Activated CD4-positive, alpha-beta memory T cell treated with anti-CD3 and anti-CD28 coated beads, Interleukin-2, amount 10 ng/mL, durations not matched to agents 7 days and 5 days (primary cell): ENCODE data around the gene ZDHHC17. TPM values are rescaled to one million over a fixed set of nuclear protein-coding genes. Genes with fewer than 3 reads are reported as not detected.

ENCODE experiments used
- CTCF ChIA-PET: fragments of 350-600 bp; sonication (Branson Sonifier 250); formaldehyde crosslinking; loops from one replicate; lab custom pipeline; 2021; ENCODE audit warnings: antibody characterized with exemption, inconsistent platforms; lab: Charles Lee
- POLR2A ChIA-PET: fragments of 350-600 bp; sonication (Branson Sonifier 250); formaldehyde crosslinking; loops from one replicate; lab custom pipeline; 2021; ENCODE audit warnings: antibody characterized with exemption; lab: Charles Lee
- DNase-seq: peaks from one replicate; pipeline ENCODE4 v3.0.0-alpha.2; 2020
- H3K27ac Mint-ChIP-seq: one replicate; pipeline ENCODE4 v1.8.0; 2021; ENCODE audit warnings: mild to moderate bottlenecking, mixed read lengths
- H3K27me3 Mint-ChIP-seq: one replicate; pipeline ENCODE4 v1.8.0; 2021; ENCODE audit warnings: mixed read lengths
- H3K36me3 Mint-ChIP-seq: one replicate; pipeline ENCODE4 v1.8.0; 2021; ENCODE audit warnings: low read depth, mixed read lengths
- H3K4me1 Mint-ChIP-seq: one replicate; pipeline ENCODE4 v1.8.0; 2021; ENCODE audit warnings: mixed read lengths
- H3K4me3 Mint-ChIP-seq: one replicate; pipeline ENCODE4 v1.8.0; 2021; ENCODE audit warnings: mild to moderate bottlenecking, mixed read lengths
- H3K9me3 Mint-ChIP-seq: one replicate; pipeline ENCODE4 v1.8.0; 2021; ENCODE audit warnings: mixed read lengths
- total RNA-seq, 2 experiments: library from RNA; stranded (reverse); gene quantifications; one replicate each; pipeline ENCODE4 v1.2.3, GENCODE V29; 2021

Gene ZDHHC17
- total RNA-seq, 2 experiments from 2014 or later = 25.5 TPM

- ChIA-PET CTCF (no interaction called here), POLR2A (no interaction called here)
- Mint-ChIP-seq H3K9me3 (peaks cover 7% of the 10 kb centered on the region), H3K27me3 (peaks cover 2% of the 10 kb centered on the region), H3K4me1 (no peaks in the 10 kb centered on the region), H3K36me3 (no peaks in the 10 kb centered on the region), H3K4me3 (no peak overlapping the region), H3K27ac (no peak overlapping the region)
- DNase-seq = no peak
These were observed 23.4 kb upstream of the ZDHHC17 start for GRCh38 chr12:76740501-76740900.

GRCh38 chr12:76745343-76745742 lies 18.6 kb upstream of the ZDHHC17 start:
- Mint-ChIP-seq H3K4me3 (no peak overlapping the region), H3K9me3 (no peaks in the 10 kb centered on the region)

DNA sequence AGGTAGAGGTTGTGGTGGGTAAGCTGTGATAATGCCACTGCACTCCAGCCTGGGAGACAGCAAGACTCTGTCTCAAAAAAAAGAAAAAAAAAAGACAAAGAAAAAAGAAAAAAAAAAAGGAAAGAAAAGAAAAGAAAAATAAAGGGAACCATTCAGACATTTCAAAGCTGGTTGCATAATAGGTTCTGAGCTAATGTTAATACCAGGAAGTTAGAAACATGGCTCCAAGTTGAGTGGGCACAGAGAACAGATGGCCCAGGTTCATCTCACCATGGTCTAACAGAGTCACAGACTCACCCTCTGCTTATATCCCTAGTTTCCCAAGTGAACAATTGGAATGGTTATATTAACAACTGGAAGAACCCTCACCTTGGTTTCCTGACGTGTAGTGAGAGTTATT lies 17.4 kb upstream of the ZDHHC17 start:
- DNase-seq = no peak
- H3K27ac Mint-ChIP-seq = no peak overlapping the region
- ChIA-PET POLR2A (no interaction called here), CTCF (no interaction called here)
- H3K36me3 Mint-ChIP-seq = no peaks in the 10 kb centered on the region
- H3K4me3 Mint-ChIP-seq = no peak overlapping the region
- H3K9me3 Mint-ChIP-seq = no peaks in the 10 kb centered on the region
- peaks cover 6% of the 10 kb centered on the region for H3K27me3 Mint-ChIP-seq
- no peaks in the 10 kb centered on the region for H3K4me1 Mint-ChIP-seq

More at GRCh38 chr12:76745343-76745742, 18.6 kb upstream of the ZDHHC17 start:
- no peaks in the 10 kb centered on the region for H3K4me1 Mint-ChIP-seq
- peaks cover 6% of the 10 kb centered on the region for H3K27me3 Mint-ChIP-seq
- CTCF ChIA-PET = no interaction called here
- DNase-seq = no peak
- POLR2A ChIA-PET = no interaction called here
- H3K36me3 Mint-ChIP-seq = no peaks in the 10 kb centered on the region
- H3K27ac Mint-ChIP-seq = no peak overlapping the region

GRCh38 chr12:76747245-76747644 lies 16.7 kb upstream of the ZDHHC17 start:
- POLR2A ChIA-PET = no interaction called here
- peaks cover 4% of the 10 kb centered on the region for H3K27me3 Mint-ChIP-seq

GRCh38 chr12:76755829-76756379 lies 8.0 kb upstream of the ZDHHC17 start:
- H3K4me1 Mint-ChIP-seq = no peaks in the 10 kb centered on the region
- H3K4me3 Mint-ChIP-seq = no peak overlapping the region
- DNase-seq = no peak
- H3K9me3 Mint-ChIP-seq = no peaks in the 10 kb centered on the region
- H3K36me3 Mint-ChIP-seq = no peaks in the 10 kb centered on the region
- ChIA-PET POLR2A (no interaction called here), CTCF (no interaction called here)
- no peak overlapping the region for H3K27ac Mint-ChIP-seq
- peaks cover 8% of the 10 kb centered on the region for H3K27me3 Mint-ChIP-seq

More at GRCh38 chr12:76747245-76747644, 16.7 kb upstream of the ZDHHC17 start:
- Mint-ChIP-seq H3K9me3 (no peaks in the 10 kb centered on the region), H3K27ac (no peak overlapping the region), H3K4me1 (no peaks in the 10 kb centered on the region), H3K36me3 (no peaks in the 10 kb centered on the region), H3K4me3 (no peak overlapping the region)
- DNase-seq = no peak
- CTCF ChIA-PET = no interaction called here

DNA sequence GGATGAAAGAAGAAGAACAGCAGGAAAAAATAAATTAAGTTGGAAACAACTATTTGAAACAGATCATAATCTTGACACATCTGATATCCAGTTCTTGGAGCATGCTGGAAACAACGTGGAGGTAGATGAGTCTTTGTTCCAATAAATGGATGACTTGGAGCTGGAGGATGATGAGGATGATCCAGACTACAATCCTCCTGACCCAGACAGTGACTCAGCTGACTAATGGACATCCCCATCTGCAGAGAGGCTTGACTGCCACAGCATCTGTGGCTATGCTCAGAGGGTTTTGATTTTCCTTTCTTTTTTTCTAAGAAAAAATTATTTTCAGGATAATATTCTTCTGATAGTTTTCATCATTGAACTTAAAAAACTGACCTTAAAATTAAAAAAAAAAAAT lies 6.2 kb upstream of the ZDHHC17 start:
- Mint-ChIP-seq H3K27me3 (peaks cover 9% of the 10 kb centered on the region), H3K4me1 (peaks cover 1% of the 10 kb centered on the region), H3K9me3 (no peaks in the 10 kb centered on the region), H3K4me3 (no peak overlapping the region), H3K36me3 (no peaks in the 10 kb centered on the region), H3K27ac (no peak overlapping the region)
- no peak for DNase-seq
- ChIA-PET CTCF (no interaction called here), POLR2A (no interaction called here)

GRCh38 chr12:76762601-76762980 lies 1.3 kb upstream of the ZDHHC17 start:
- ChIA-PET CTCF (interaction anchor here (0.6 to 0.7 kb wide), 2 partner anchors 15 to 144 kb away, joined by 3 read pairs; no protein-coding TSS in a partner anchor), POLR2A (interaction anchor here (0.8 to 2.0 kb wide), 3 partner anchors 14 to 204 kb away, joined by 4 read pairs; partner anchors contain the start of gene OSBPL8)
- Mint-ChIP-seq H3K27me3 (peaks cover 6% of the 10 kb centered on the region), H3K9me3 (no peaks in the 10 kb centered on the region), H3K36me3 (peaks cover 9% of the 10 kb centered on the region), H3K4me3 (peak overlapping the region; percentile 92), H3K4me1 (peaks cover 25% of the 10 kb centered on the region), H3K27ac (peak overlapping the region; percentile 69)
- DNase-seq = no peak

DNA sequence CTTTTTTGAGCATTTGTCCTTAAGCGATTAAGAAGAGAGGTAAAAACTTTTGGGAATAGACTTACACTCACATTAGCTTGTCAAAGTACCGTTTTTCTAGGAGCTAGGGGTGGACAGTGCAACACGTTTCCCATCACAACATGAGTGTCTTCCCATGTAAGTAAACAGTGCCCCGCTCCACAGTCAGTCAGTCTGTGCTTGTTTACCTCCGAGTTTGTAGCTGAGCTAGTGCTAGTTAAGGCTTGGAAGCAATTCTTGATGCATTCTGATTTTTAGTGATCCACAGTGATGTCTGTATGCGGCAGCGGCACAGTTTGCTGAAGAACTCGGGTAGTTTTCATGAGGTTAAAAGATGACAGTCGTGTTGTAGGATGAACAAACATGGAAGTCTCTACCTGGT lies 941 bp downstream of the ZDHHC17 start:
- peaks cover 2% of the 10 kb centered on the region for H3K27me3 Mint-ChIP-seq

GRCh38 chr12:76765598-76765997 lies 1.7 kb downstream of the ZDHHC17 start:
- POLR2A ChIA-PET = interaction anchor here (1.0 to 1.8 kb wide), 2 partner anchors 17 to 207 kb away, joined by 3 to 4 read pairs; no protein-coding TSS in a partner anchor

More for the DNA sequence above, 941 bp downstream of the ZDHHC17 start:
- Mint-ChIP-seq H3K9me3 (no peaks in the 10 kb centered on the region), H3K4me3 (peak overlapping the region; percentile 92), H3K4me1 (peaks cover 29% of the 10 kb centered on the region), H3K27ac (peak overlapping the region; percentile 93), H3K36me3 (peaks cover 9% of the 10 kb centered on the region)
- peak; percentile 20 for DNase-seq
- POLR2A ChIA-PET = interaction anchor here (1.0 to 1.8 kb wide), 2 partner anchors 18 to 206 kb away, joined by 3 to 4 read pairs; no protein-coding TSS in a partner anchor
- CTCF ChIA-PET = interaction anchor here (1.1 kb wide), 1 partner anchor 26 kb away, joined by 3 read pairs; no protein-coding TSS in a partner anchor

DNA sequence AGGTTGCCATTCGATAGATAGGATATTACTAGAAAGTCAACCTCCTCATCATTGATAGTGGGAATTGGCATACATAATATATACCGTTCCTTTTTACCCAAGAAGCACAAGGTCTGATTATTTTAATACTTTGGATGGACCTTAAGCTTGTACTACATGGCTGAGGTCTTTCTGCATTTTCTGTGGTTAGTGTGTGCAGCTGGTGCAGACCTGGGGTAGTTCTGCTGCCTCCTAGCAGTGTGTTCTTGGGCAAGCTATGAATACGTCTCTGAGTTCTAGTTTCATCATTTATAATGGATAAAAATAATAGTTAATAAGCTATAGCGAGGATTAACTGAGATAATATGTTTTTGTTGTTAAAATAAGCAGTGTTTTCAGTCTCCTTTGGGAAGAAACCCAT lies 2.2 kb downstream of the ZDHHC17 start:
- no peak overlapping the region for H3K27ac Mint-ChIP-seq
- no peaks in the 10 kb centered on the region for H3K9me3 Mint-ChIP-seq
- H3K36me3 Mint-ChIP-seq = peaks cover 9% of the 10 kb centered on the region
- H3K4me1 Mint-ChIP-seq = peaks cover 32% of the 10 kb centered on the region
- no peak overlapping the region for H3K4me3 Mint-ChIP-seq
- peaks cover under 1% of the 10 kb centered on the region for H3K27me3 Mint-ChIP-seq
- ChIA-PET CTCF (interaction anchor here (1.3 kb wide), 1 partner anchor 144 kb away, joined by 3 read pairs; no protein-coding TSS in a partner anchor), POLR2A (interaction anchor here (0.6 to 1.8 kb wide), 2 partner anchors 11 to 17 kb away, joined by 3 to 4 read pairs; no protein-coding TSS in a partner anchor)
- DNase-seq = no peak

More at GRCh38 chr12:76765598-76765997, 1.7 kb downstream of the ZDHHC17 start:
- H3K36me3 Mint-ChIP-seq = peaks cover 9% of the 10 kb centered on the region
- peaks cover 2% of the 10 kb centered on the region for H3K27me3 Mint-ChIP-seq
- H3K27ac Mint-ChIP-seq = no peak overlapping the region
- H3K4me3 Mint-ChIP-seq = peak overlapping the region; percentile 92
- CTCF ChIA-PET = interaction anchor here (1.3 kb wide), 1 partner anchor 144 kb away, joined by 3 read pairs; no protein-coding TSS in a partner anchor
- no peaks in the 10 kb centered on the region for H3K9me3 Mint-ChIP-seq
- DNase-seq = no peak
- peaks cover 32% of the 10 kb centered on the region for H3K4me1 Mint-ChIP-seq

DNA sequence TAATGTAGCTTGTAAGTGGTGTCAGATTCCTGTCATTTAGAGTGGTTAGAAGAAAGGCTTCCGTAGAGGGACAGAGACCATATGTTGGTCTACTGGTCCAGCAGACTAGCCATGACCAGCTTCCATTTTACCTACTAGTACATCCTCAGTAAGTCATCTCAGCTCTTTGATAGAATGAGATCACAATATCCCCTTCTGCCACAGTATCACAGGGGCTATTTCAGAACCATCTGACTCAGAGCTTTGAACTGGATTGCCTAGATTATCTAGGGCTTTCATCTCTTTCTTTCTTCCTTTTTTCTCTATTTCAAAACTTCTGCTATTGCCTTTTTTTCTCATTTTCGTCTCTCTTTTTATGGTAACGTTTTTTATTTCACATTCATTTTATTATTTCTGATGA lies 4.7 kb downstream of the ZDHHC17 start:
- Mint-ChIP-seq H3K4me3 (no peak overlapping the region), H3K9me3 (no peaks in the 10 kb centered on the region), H3K36me3 (peaks cover 9% of the 10 kb centered on the region), H3K27ac (no peak overlapping the region), H3K4me1 (peaks cover 27% of the 10 kb centered on the region), H3K27me3 (no peaks in the 10 kb centered on the region)
- no peak for DNase-seq
- POLR2A ChIA-PET = no interaction called here
- CTCF ChIA-PET = interaction anchor here (1.0 kb wide), 1 partner anchor 22 kb away, joined by 3 read pairs; no protein-coding TSS in a partner anchor

- Mint-ChIP-seq H3K4me3 (no peak overlapping the region), H3K27ac (no peak overlapping the region), H3K4me1 (peaks cover 12% of the 10 kb centered on the region), H3K27me3 (no peaks in the 10 kb centered on the region), H3K9me3 (peaks cover 6% of the 10 kb centered on the region), H3K36me3 (peaks cover 26% of the 10 kb centered on the region)
- ChIA-PET CTCF (interaction anchor here (1.3 to 1.8 kb wide), 2 partner anchors 12 to 15 kb away, joined by 3 to 4 read pairs; no protein-coding TSS in a partner anchor), POLR2A (interaction anchor here (1.2 to 1.6 kb wide), 2 partner anchors 11 to 14 kb away, joined by 3 to 5 read pairs; partner anchors contain the start of gene ZDHHC17)
- DNase-seq = no peak
These were observed 13.9 kb downstream of the ZDHHC17 start for GRCh38 chr12:76777765-76778216.

GRCh38 chr12:76778364-76778763 lies 14.4 kb downstream of the ZDHHC17 start:
- Mint-ChIP-seq H3K36me3 (peaks cover 26% of the 10 kb centered on the region), H3K4me3 (no peak overlapping the region), H3K9me3 (peaks cover 6% of the 10 kb centered on the region), H3K27ac (no peak overlapping the region), H3K4me1 (peaks cover 12% of the 10 kb centered on the region), H3K27me3 (no peaks in the 10 kb centered on the region)
- CTCF ChIA-PET = interaction anchor here (1.3 to 1.8 kb wide), 2 partner anchors 12 to 16 kb away, joined by 3 to 4 read pairs; no protein-coding TSS in a partner anchor
- no peak for DNase-seq
- POLR2A ChIA-PET = no interaction called here
